Stimulated activated CD4-positive, alpha-beta T cell treated with anti-CD3 and anti-CD28 coated beads, TNF-alpha, amount 100 ng/mL, for 4 hours (primary cell): ENCODE results near the gene AIP.
A peak's percentile ranks its signal among the peaks of the same experiment; 100 is the strongest.
"Not testable (repeated sequence)": the region's sequence is repeated elsewhere in the genome, so short reads cannot be mapped to it uniquely, and the experiment has no call there.

Experiments used
- DNase-seq, 3 experiments: peaks; one replicate each; pipeline ENCODE4 v3.0.0-alpha.2; 2020; ENCODE audit warnings: low read depth in 3 of 3

The AIP gene

DNA sequence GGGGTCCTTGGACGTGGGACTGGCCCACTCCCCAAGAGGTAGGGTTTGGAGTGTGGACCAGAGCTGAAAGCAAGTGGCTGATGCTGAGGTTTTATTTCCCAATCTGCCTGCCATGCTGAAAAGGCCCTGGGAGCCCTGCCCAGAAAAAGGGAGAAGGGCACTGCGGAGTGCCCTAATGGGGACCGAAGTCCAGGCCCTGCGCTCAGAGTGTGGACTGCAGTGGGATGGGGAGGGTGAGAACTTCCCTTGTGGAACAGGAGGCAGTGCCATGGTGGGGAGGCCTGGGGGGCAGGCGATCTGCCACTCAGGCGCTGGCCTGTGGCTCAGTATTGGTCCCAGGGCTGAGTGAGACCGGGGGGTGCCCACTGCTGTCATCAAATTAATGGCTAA, 34.6 kb upstream of the AIP start:
- DNase-seq, result no peak

DNA sequence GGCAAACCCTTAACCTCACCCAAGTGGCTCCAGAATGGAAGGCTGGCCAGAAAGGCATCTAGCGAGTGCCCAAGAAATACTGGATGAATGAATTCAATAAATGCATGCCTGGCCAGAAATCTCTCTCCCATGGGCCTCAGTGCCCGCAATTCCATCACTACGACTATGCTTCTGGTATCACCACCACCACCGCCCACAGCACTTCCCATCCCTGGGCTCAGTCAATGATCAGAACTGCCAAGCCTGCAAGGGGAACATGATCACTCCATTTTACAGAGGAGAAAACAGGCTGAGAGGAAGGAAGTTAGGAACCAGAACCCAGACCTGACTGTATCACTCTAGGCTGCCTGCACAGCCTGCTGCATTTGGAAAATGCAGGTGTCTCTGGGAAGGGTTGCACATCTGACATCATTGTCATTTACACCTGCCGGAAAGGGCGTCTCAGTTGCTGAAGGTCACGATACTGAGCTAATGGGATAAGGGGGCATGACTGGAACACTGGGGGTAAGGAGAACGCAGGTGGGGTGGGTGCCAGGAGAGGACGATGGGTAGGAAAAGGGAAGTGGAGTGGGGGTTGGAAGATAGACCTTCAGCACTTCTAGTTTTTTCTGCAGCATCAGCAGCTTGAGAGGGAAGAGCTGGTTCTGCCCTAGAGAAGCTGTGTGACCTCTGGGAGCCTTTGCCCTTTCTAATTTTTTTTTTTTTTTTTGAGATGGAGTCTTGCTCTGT, 33.5 kb upstream of the AIP start:
- DNase-seq, result no peak

- DNase-seq, result no peak
Measured at GRCh38 chr11:67450796-67451657, 31.8 kb upstream of the AIP start.

DNA sequence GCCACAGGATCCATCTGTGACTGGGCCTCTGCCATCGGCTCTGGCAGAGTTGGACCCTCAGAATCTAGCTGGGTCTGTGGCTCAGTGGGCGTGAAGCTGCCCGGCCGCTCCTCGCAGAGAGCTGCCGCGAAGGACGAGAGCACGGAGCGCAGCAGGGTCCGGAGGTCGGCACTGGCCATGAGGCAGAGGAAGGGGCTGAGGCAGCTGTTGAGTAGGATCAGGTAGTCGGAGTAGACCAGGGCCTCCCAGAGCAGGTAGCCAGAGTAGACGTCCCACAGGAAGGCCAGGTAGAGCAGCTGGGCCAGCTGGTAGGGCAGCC, 31.2 kb upstream of the AIP start:
- DNase-seq, result no peak

DNA sequence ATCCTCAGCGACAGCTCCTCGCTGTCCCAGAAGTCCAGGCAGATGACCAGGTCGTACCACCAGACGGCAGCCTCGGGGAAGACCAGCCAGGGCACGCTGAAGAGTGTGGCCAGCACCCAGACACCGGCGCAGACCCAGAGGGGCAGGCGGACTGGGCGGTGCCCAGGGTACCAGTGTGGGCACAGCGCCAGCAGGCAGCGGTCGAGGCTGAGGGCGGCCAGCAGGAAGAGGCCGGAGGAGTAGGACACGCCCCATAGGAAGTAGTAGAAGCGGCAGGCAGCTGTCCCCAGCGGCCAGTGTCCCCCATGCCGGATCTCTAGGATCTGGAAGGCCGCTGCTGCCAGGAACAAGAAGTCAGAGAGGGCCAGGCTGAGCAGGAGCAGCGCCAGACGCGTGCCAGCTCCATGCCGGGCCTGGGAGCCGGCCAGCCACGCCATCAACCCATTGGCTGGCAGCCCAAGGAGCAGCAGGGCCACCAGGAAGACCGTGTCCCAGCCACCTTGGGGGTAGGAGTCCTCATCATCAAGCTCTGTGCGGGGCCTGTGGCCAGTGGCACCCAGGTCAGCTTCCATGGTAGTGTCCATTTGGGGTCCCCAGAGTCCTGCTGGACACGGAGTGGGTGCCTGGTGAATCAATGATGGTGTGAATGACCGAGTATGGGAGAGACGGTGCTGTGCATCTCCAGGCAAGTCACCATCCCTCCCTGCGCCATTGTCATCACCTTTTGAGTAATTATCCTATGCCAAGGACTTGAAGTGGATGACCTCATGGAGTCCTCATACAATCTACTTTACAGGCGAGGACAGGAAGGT, 30.5 kb upstream of the AIP start, which contains the start of gene GPR152:
TSS of gene GPR152 (minus strand) at position 589 of the 812 bp plus-strand sequence. CDS start at position 584, 5 bp downstream.
- DNase-seq, result no peak

DNA sequence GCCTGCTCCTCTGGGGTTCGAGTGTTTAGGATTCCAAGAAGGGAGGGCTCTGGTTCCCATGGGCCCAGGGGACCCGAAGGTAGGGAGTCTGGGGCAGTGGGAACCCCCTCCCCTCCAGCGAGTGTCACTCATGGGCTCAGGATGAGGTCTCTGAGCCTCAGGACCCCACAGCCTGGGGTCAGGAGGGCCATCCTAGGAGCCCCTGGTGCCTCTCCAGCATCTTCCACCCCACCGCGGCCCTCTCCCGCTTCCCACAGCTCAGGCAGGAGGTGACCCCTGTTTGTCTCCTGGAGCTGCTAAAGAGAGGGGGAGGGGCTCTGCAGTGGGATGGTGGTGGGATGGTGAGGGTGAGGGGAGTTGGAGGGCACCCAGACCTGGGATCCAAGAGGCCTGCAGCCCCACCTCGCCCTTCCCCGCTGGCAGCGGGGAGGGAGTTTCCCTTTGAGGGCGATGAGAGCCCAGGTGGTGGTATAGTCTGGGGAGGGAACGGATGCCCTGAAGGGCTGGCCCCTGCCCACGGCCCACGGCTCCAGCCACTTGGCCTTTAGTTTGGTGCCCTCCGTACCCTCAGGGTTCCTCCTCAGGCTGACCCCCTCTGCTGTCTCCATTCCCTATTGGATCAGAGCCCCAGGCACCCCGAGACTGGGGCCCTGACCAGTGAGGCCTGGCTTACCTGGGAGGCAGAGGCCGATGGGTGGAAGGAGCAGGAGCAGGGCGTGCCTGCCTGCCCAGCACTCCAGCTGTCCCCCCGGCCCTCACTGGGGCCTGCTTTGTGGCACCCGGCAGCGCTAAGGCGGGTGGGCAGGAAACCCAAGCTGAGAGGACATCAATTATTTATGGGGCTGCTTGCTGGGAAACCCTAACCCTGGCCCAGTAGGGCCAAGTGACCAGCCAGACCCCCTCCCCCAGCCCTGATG, 28.8 kb upstream of the AIP start:
- DNase-seq, result no peak

DNA sequence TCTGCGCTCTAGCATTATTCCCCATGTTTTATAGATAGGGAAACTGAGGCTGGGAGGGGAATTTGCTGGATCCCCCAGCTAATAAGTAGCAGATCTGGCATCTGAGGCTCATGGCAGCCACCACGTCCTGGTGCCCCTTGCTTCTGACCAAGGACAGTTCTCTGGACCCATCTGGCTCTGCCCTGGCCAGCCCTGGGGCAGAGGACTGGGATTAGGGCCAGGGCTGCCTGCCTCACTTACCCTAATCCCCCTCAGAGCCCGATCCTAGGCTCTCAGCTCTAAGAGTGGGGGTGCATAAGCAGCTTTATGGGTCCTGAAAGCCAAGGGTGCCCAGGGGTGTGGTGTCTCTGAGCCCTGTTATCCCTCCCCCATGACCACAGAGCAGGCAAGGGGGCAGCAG, 27.8 kb upstream of the AIP start, which contains the start of gene CABP4:
TSS of gene CABP4 (plus strand) at position 301 of the 400 bp plus-strand sequence. CDS start at position 371, 70 bp downstream.
- DNase-seq, result no peak

GRCh38 chr11:67456068-67456705, 26.6 kb upstream of the AIP start:
- no peak for DNase-seq

GRCh38 chr11:67457453-67457852, 25.4 kb upstream of the AIP start:
- no peak for DNase-seq

DNA sequence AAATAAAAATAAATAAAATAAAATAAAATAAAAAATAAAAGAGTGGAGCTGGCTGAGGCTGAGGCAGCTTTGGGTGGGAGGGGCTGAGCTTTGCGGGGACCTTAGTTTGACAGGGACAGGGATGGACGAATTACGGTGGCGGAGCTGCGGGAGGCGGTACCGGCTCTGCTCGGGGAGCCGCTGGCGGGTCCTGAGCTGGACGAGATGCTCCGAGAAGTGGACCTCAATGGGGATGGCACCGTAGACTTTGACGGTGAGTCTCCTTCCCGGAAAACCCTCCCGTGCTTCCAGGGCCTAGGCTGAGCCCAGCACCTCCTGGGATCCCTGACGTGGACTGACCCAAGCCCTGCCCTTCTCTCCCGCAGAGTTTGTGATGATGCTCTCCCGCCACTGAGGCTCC, 24.6 kb upstream of the AIP start:
- DNase-seq, result no peak

- DNase-seq, result no peak
Measured at GRCh38 chr11:67463186-67463585, 19.6 kb upstream of the AIP start.

- no peak for DNase-seq
Measured at GRCh38 chr11:67463680-67464410, 19.0 kb upstream of the AIP start.

DNA sequence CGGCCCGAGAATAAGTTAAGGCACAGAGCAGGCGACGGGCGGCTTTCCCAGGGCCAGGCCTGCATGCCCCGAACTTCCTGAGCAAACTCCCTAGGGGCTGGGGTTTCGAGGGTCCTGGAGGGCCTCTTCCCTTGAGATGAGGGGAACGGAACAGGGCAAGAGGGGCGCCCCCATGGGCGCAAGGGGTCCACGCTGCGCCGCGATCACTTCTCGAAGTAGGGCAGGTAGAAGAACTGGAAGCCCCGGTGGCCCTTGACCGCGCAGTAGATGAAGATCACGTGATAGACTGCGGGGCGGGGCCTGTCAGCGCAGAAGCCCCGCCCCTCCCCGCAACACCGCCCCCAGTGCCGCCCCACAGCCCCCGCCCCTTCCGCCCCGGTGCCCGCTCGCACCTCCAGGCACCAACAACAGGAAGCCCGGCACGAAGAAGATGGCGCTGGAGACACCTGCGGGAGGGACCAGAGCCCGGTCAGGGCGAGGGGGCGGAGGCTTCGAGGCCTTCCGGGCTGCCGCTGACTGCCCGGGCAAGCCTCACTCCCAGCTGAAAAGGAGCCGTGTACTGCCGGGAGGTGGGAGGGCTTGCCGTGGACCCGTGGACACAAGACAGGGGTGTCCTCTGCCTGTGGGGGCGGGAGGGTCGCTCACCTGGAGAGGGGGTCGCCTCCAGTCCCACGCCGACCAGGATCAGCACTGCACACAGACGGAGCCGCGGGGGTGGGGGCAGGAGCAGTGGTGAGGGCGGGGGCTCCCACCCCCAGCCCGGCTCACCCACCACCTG, 18.2 kb upstream of the AIP start:
- peak; percentile 79 to 89 (median 84) for DNase-seq

DNA sequence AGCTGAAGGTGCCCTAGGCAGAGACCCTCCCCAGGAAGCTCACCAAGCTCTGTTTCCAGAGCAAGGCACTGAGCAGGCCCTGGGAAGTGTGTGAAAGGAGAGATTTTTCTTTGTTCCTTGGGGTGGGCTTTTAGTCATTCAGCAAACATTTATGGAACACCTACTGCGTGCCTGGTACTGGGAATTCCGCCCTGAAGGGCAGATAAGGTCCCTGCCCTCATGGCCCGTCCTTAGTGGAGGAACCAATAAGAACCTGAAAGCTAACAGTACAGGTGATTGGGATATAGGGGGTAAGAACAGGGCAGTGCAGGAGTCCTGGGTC, 17.7 kb upstream of the AIP start:
- no peak for DNase-seq

DNA sequence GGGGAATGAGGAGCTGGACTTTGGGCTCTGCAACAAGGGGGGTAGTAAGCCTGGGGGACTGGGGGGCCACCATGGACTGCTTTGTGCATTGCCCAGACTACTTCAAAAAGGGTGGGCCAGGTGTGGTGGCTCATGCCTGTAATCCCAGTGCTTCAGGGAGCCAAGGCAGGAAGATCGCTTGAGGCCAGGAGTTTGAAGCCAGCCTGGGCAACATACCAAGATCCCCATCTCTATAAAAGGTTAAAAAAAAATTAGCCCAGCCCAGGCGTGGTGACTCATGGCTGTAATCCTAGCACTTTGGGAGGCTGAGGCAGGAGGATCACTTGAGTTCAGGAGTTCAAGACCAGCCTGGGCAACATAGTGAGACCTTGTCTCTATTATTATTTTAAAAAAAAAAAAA, 17.3 kb upstream of the AIP start:
- DNase-seq, result not testable (repeated sequence)

- no peak for DNase-seq
Measured at GRCh38 chr11:67466367-67466766, 16.5 kb upstream of the AIP start.

GRCh38 chr11:67466962-67467771, 15.7 kb upstream of the AIP start:
- DNase-seq, result no peak

DNA sequence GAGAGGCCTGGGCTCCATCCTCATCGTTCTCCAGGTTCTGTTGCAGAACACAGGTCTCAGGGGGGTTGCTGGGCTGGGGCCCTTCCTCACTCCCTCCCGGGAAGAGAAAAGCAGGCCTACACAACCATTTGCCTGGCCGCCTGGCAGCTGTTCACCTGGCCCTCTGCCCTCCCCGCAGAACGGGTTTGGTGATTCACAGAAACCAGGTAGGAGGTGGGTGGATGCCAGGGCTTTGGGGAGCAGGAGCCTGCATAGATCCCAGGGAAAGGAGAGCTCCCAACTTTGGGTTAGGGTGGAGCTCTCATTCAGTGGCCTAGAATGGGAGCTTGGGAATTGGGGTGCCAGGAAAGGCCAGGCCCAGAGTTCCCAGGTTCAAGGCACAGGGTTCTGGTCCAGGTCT, 14.8 kb upstream of the AIP start:
- no peak for DNase-seq

- no peak for DNase-seq
Measured at GRCh38 chr11:67468456-67468758, 14.4 kb upstream of the AIP start.
